ENCODE data around the gene PABPN1L.

PABPN1L gene

GRCh38 chr16:88842806-88843205 lies 23.7 kb downstream of the PABPN1L start:
- in situ Hi-C loops (cut with HindIII; ENCODE audit: low sequenced_read_pairs) = no loop called here
- no peak for DNase-seq (ENCODE audit: low read depth)
- TF ChIP-seq CTCF (IDR thresholded peaks at IDR 0.05; ENCODE audit: low read depth, low read length, missing control alignments) = no peak
- H3K4me3 ChIP-seq (ENCODE audit: low read depth, low read length) = no peak overlapping the region

GRCh38 chr16:88842308-88842756 lies 24.1 kb downstream of the PABPN1L start:
- in situ Hi-C loops (cut with HindIII; ENCODE audit: low sequenced_read_pairs) = no loop called here

GRCh38 chr16:88841521-88842307 lies 24.7 kb downstream of the PABPN1L start:
- in situ Hi-C loops (cut with HindIII; ENCODE audit: low sequenced_read_pairs) = no loop called here
- no peak for DNase-seq (ENCODE audit: low read depth)
- no peak for TF ChIP-seq CTCF (IDR thresholded peaks at IDR 0.05; ENCODE audit: low read depth, low read length, missing control alignments)
- no peak overlapping the region for H3K4me3 ChIP-seq (ENCODE audit: low read depth, low read length)

More at GRCh38 chr16:88842308-88842756, 24.1 kb downstream of the PABPN1L start:
- TF ChIP-seq CTCF (IDR thresholded peaks at IDR 0.05; ENCODE audit: low read depth, low read length, missing control alignments) = no peak
- H3K4me3 ChIP-seq (ENCODE audit: low read depth, low read length) = no peak overlapping the region
- no peak for DNase-seq (ENCODE audit: low read depth)

GRCh38 chr16:88840600-88841215 lies 25.8 kb downstream of the PABPN1L start:
- no peak for TF ChIP-seq CTCF (IDR thresholded peaks at IDR 0.05; ENCODE audit: low read depth, low read length, missing control alignments)
- in situ Hi-C loops (cut with HindIII; ENCODE audit: low sequenced_read_pairs) = no loop called here
- DNase-seq (ENCODE audit: low read depth) = no peak
- H3K4me3 ChIP-seq (ENCODE audit: low read depth, low read length) = no peak overlapping the region

GRCh38 chr16:88839745-88840599 lies 26.5 kb downstream of the PABPN1L start:
- H3K4me3 ChIP-seq (ENCODE audit: low read depth, low read length) = no peak overlapping the region
- no peak for DNase-seq (ENCODE audit: low read depth)
- TF ChIP-seq CTCF (IDR thresholded peaks at IDR 0.05; ENCODE audit: low read depth, low read length, missing control alignments) = no peak
- in situ Hi-C loops (cut with HindIII; ENCODE audit: low sequenced_read_pairs) = no loop called here

- DNase-seq (ENCODE audit: low read depth) = no peak
- no peak overlapping the region for H3K4me3 ChIP-seq (ENCODE audit: low read depth, low read length)
- in situ Hi-C loops (cut with HindIII; ENCODE audit: low sequenced_read_pairs) = no loop called here
- TF ChIP-seq CTCF (IDR thresholded peaks at IDR 0.05; ENCODE audit: low read depth, low read length, missing control alignments) = no peak
These were observed 27.4 kb downstream of the PABPN1L start for GRCh38 chr16:88839026-88839529.

Data from astrocyte of the cerebellum (primary cell).